Panc1 (cell line): ENCODE data around the gene TFG.

Source experiments
- CTCF ChIP-seq: fragments of 450-650 bp; IDR thresholded peaks from 2 replicates; pipeline ENCODE4 v1.5.1; 2017; ENCODE audit warnings: mild to moderate bottlenecking
- POLR2AphosphoS5 ChIP-seq: IDR thresholded peaks from 2 replicates; pipeline ENCODE4 v1.6.1; 2012; ENCODE audit warnings: mild to moderate bottlenecking, low read depth, low read length, moderate library complexity
- REST ChIP-seq, 2 experiments: IDR thresholded peaks; 2 replicates each; pipeline ENCODE4 v1.6.1; 2011 to 2012; ENCODE audit warnings: low read depth in 2 of 2, control low read depth in 1 of 2, low read length in 1 of 2, mild to moderate bottlenecking in 1 of 2, moderate library complexity in 1 of 2; ENCODE audit not compliant: insufficient read depth in 1 of 2
- SIN3A ChIP-seq: IDR thresholded peaks from 2 replicates; pipeline ENCODE4 v1.6.1; 2012; ENCODE audit warnings: low read depth, mild to moderate bottlenecking, low read length, moderate library complexity, borderline replicate concordance; ENCODE audit not compliant: insufficient read depth
- TCF7L2 ChIP-seq: IDR thresholded peaks from 2 replicates; pipeline ENCODE4 v1.6.1; 2011; ENCODE audit warnings: mild to moderate bottlenecking, low read depth, low read length, inconsistent platforms

GRCh38 chr3:100761211-100761942 lies 52.1 kb downstream of the TFG start:
- TF ChIP-seq CTCF (peak; percentile 53), POLR2AphosphoS5 (no peak), REST (IDR thresholded peaks at IDR 0.05; ENCODE audit: insufficient read depth in 1 of 2, low read depth in 2 of 2, low read length in 1 of 2) (no peak), TCF7L2 (no peak), SIN3A (no peak)
